ENCODE results near the gene SPTAN1.

DNA sequence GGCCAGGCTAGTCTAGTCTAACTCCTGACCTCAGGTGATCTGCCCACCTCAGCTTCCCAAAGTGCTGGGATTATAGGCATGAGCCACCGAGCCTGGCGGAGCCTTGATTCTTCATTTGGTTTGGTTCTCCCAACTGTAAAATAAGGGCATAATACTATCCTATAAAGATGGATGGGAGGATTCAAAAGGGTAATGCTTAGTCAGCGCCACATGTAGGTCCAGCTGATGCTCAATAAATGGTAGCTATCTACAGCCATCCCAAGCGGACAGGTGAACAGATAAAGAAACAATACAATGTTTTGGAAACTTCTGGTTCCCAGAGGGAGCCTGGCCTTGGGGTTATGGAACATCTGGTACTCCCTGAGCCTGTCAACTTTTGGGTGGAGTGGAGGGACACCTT, 123.0 kb downstream of the SPTAN1 start:
- TF ChIP-seq CTCF (IDR thresholded peaks at IDR 0.05): no peak
- TF ChIP-seq POLR2AphosphoS5 (IDR thresholded peaks at IDR 0.05): no peak
